GM19023 (cell line): Measurements from ENCODE around the gene ATF1.
"Not testable (repeated sequence)": the region's sequence is repeated elsewhere in the genome, so short reads cannot be mapped to it uniquely, and the experiment has no call there.

Experiments used
- ATAC-seq: cut with Tn5 transposase; IDR thresholded peaks from one replicate; pipeline ENCODE4 v1.9.1; 2021; ENCODE audit warnings: mild to moderate bottlenecking, moderate library complexity; ENCODE audit not compliant: unreplicated experiment

Gene ATF1

DNA sequence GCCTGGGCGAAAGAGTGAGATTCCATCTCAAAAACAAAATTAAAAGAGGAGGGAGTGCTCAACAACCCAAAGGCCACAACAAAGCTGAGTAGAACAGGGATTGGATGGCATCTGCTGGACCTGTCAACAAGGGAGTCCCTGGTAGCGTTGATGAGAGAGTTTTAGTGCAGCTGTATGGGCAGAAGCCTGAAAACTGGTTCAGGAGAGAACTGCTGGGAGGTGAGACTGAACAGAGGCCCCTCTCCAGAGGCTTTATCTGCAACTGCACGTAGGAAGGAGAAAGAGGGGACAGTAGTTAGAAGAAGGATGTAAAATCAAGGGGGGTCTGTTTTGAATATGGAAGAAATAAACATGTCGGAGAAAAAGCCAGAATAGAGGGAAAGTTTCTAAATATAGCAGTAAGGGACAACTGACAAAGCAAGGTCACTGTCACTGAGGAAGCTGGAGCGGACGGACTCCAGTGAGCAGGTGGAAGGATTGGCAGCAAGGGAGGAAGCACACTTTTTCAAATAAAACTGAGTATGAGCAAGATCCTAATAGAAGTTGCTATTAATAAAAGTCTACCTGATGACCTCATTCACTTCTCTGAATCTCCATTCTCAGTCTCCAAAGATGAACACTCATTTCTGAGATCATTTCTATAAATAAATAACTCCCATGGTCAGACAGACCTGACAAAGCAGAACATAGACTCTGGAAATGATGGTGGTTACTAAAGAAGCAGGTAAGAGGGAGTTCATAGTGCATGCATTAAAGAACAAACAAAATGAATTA, 11.8 kb upstream of the ATF1 start:
- ATAC-seq, result no peak

DNA sequence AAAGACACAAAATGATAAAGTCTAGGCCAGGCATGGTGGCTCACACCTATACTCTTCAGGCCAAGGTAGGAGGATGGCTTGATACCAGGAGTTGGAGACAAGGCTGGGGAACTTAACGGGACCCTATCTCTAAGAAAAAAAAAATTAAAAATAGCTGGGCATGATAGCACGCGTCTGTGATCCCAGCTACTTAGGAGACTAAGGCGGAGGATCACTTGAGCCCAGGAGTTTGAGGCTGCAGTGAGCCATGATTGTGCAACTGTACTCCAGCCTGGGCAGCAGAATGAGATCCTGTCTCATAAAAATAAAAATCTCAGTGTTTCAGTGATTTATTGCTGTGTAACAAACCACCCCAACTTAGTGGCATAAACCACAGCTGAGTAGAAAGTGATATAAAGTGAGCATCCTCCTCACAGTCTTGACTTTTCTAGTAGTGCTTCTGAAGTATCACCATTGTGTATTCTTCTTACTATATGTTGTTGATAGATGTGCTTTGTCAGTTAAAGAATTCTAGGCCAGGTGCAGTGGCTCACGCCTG, 10.6 kb upstream of the ATF1 start:
- ATAC-seq, result no peak

GRCh38 chr12:50764286-50765094, 589 bp downstream of the ATF1 start:
- ATAC-seq, result peak; percentile 43

DNA sequence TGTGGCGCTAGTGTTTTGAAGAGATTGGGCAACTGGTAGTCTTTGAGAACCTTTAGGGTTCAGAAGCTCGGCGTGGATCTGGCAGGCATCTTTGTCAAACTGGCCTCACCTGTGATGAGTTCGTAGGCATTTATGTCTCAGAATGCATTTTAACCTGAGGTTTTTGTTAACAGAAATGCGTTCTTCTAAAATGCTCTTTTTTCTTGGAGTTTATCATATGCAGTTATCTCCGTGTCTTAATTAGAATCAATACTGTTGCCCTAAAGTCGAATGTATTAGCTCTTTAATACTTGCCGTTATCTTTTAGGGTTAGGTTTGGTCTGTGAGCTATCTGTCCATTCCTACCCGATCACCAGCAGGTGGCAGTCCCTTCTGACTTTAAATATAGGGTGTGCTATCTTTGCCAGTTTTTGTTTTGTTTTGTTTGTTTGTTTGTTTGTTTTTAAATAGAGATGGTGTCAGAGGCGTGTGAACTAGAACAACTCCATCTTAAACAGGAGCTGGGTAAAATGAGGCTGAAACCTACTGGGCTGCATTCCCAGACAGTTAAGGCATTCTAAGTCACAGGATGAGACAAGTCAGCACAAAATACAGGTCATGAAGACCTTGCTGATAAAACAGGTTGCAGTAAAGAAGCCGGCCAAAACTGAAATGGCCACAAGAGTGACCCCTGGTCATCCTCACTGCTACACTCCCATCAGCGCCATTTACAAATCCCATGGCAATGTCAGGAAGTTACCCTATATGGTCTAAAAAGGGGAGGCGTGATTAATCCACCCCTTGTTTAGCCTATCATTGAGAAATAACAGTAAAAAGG, 1.4 kb downstream of the ATF1 start:
- no peak for ATAC-seq

- no peak for ATAC-seq
Observed at GRCh38 chr12:50768391-50768790, 4.5 kb downstream of the ATF1 start.

DNA sequence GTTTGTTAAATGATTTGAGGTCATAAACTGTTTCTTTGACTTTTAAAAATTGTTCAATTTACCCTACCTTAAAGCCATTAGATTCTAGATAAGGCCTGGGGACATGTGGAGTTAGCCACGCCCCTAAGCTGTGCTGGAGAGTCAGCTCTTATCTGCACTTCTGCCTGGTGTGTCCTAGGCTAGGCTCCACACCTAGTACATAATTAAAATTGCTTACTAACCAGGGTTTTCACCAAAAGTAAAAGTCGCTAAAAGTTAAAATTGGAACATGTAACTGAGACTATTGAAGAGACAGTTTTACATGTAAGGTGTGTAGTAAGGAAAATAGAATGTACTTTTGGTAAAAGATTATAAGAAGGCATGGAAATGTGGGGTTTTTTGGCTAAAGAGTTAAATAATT, 4.9 kb downstream of the ATF1 start:
- ATAC-seq, result not testable (repeated sequence)

GRCh38 chr12:50771409-50771808, 7.5 kb downstream of the ATF1 start:
- no peak for ATAC-seq

DNA sequence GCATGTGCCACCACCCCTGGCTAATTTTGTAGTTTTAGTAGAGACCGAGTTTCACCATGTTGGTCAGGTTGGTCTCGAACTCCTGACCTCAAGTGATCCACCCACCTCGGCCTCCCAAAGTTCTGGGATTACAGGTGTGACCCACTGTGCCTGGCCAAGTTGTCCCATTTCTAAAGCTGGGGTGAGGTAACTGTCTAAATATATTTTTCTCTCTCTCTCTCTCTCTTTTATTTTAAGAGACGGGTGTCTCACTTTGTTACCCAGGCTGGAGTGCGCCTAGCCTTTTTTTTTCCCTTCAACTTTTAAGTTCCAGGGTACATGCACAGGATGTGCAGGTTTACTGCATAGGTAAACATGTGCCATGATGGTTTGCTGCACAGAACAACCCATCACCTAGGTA, 8.6 kb downstream of the ATF1 start:
- ATAC-seq, result no peak

GRCh38 chr12:50772877-50773276, 9.0 kb downstream of the ATF1 start:
- ATAC-seq, result no peak

DNA sequence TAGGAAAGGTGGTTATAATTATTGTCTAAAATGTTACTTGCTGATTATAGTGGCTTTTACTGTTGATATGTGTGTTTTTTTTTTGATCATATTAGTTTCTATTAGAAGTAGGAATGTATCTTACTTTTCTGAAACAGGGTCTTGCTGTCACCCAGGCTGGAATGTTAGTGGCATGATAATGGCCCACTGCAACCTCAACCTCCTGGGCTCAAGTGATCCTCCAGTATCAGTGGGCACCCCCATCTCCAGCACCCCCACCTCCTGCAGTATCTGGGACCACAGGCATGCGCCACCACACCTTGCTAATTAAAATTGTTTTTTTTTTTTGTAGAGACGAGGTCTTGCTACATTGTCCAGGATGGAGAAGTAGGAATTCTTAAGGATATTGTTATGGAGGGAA, 11.3 kb downstream of the ATF1 start:
- ATAC-seq, result no peak

- no peak for ATAC-seq
Observed at GRCh38 chr12:50776749-50777728, 13.1 kb downstream of the ATF1 start.

GRCh38 chr12:50778663-50779590, 15.0 kb downstream of the ATF1 start:
- no peak for ATAC-seq

- ATAC-seq, result no peak
Observed at GRCh38 chr12:50780013-50780412, 16.1 kb downstream of the ATF1 start.

- ATAC-seq, result no peak
Observed at GRCh38 chr12:50784501-50784900, 20.6 kb downstream of the ATF1 start.

DNA sequence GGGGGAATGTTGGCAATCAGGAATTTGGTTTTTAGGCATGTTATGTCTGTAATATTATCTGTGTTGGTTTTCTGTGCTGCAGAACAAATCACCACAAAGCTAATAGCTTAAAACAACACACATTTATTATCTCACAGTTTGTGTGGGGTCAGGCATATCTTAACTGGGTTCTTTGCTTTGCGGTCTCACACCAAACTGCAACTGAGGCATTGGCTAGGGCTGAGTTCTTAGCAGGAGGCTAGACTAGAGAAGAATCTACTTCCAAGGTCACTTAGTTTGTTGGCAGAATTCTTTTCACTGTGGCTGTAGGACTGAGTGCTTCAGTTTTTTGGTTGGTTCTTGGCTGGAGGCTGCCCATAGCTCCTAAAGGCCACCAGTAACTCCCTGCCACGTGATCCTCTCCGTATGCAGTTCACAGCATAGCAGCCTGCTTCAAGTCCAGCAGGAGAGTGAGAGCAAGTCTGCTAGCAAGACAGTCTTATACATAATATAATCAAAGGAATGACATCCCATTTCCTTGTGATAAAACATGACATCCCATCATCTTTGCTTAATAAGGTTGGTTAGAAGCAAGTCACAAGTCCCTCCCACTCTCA, 21.6 kb downstream of the ATF1 start:
- no peak for ATAC-seq

- no peak for ATAC-seq
Observed at GRCh38 chr12:50786498-50787231, 22.8 kb downstream of the ATF1 start.

GRCh38 chr12:50787618-50788017, 23.7 kb downstream of the ATF1 start:
- ATAC-seq, result no peak

- ATAC-seq, result no peak
Observed at GRCh38 chr12:50788561-50788960, 24.7 kb downstream of the ATF1 start.
